ENCODE results near the gene GDPD2.
A peak's percentile ranks its signal among the peaks of the same experiment; 100 is the strongest.

GDPD2 gene

GRCh38 chrX:70437921-70438665, 15.0 kb downstream of the GDPD2 start:
- DNase-seq = no peak

GRCh38 chrX:70439016-70439415, 15.9 kb downstream of the GDPD2 start:
- no peak for DNase-seq

GRCh38 chrX:70442224-70442623, 19.1 kb downstream of the GDPD2 start:
- no peak for DNase-seq

GRCh38 chrX:70444326-70444945, 21.3 kb downstream of the GDPD2 start, which contains the start of gene DLG3:
Gene DLG3, plus strand, starts transcription at chrX:70444835. Its CDS starts 367 bp downstream, at chrX:70445202.
- DNase-seq = peak; percentile 33

- no peak for DNase-seq
Observed at GRCh38 chrX:70444946-70445656, 22.0 kb downstream of the GDPD2 start.

GRCh38 chrX:70445951-70446350, 22.8 kb downstream of the GDPD2 start:
- DNase-seq = no peak

GRCh38 chrX:70446380-70447350, 23.6 kb downstream of the GDPD2 start:
- DNase-seq = no peak

GRCh38 chrX:70449457-70449966, 26.4 kb downstream of the GDPD2 start:
- no peak for DNase-seq

- DNase-seq = peak; percentile 39
Observed at GRCh38 chrX:70452143-70452733, 29.1 kb downstream of the GDPD2 start.

GRCh38 chrX:70453024-70453618, 30.0 kb downstream of the GDPD2 start:
- no peak for DNase-seq

- DNase-seq = peak; percentile 82
Observed at GRCh38 chrX:70454441-70455365, 31.6 kb downstream of the GDPD2 start.

GRCh38 chrX:70455366-70456202, 32.5 kb downstream of the GDPD2 start:
- peak; percentile 19 for DNase-seq

- no peak for DNase-seq
Observed at GRCh38 chrX:70456256-70456655, 33.1 kb downstream of the GDPD2 start.

- no peak for DNase-seq
Observed at GRCh38 chrX:70461026-70461425, 37.9 kb downstream of the GDPD2 start.

- no peak for DNase-seq
Observed at GRCh38 chrX:70464051-70464450, 40.9 kb downstream of the GDPD2 start.

GRCh38 chrX:70466968-70467367, 43.9 kb downstream of the GDPD2 start:
- no peak for DNase-seq

GRCh38 chrX:70468709-70469108, 45.6 kb downstream of the GDPD2 start:
- no peak for DNase-seq

- DNase-seq = no peak
Observed at GRCh38 chrX:70470850-70471289, 47.8 kb downstream of the GDPD2 start.

GRCh38 chrX:70476166-70476933, 53.2 kb downstream of the GDPD2 start:
- DNase-seq = no peak
